MCF 10A (cell line): ENCODE results near the gene LHX4. TPM values are rescaled to one million over a fixed set of nuclear protein-coding genes. Genes with fewer than 3 reads are reported as not detected.
A peak's percentile ranks its signal among the peaks of the same experiment; 100 is the strongest.

Experiments used
- BruUV-seq: library from RNA; stranded (reverse); fragments of 400-500 nt; replicated peaks from 2 replicates; lab custom pipeline; 2021; lab: Mats Ljungman, UMichigan
- CTCF ChIA-PET: fragments of 300-600 bp; sonication (Branson Sonifier 250); formaldehyde crosslinking; extraction: SDS; loops from one replicate; lab custom pipeline; 2021; ENCODE audit warnings: antibody characterized with exemption, inconsistent platforms; lab: Yijun Ruan, JAX
- POLR2A ChIA-PET: fragments of 300-600, 350-650 bp; sonication (Branson Sonifier 250); formaldehyde crosslinking; extraction: SDS; loops from one replicate; lab custom pipeline; 2020; ENCODE audit warnings: antibody characterized with exemption, inconsistent platforms; lab: Yijun Ruan, JAX
- DNase-seq: peaks from one replicate; pipeline ENCODE4 v3.0.0-alpha.2; 2018; ENCODE audit not compliant: unreplicated experiment
- H3K27ac Mint-ChIP-seq: one replicate; pipeline ENCODE4 v1.8.0; 2022; ENCODE audit warnings: mild to moderate bottlenecking, low read depth, mixed read lengths; ENCODE audit not compliant: unreplicated experiment
- H3K27me3 Mint-ChIP-seq: one replicate; pipeline ENCODE4 v1.8.0; 2022; ENCODE audit warnings: mixed read lengths; ENCODE audit not compliant: insufficient read depth, unreplicated experiment
- H3K36me3 Mint-ChIP-seq: one replicate; pipeline ENCODE4 v1.8.0; 2022; ENCODE audit warnings: mild to moderate bottlenecking, moderate library complexity, mixed read lengths; ENCODE audit not compliant: insufficient read depth, unreplicated experiment
- H3K4me1 Mint-ChIP-seq: one replicate; pipeline ENCODE4 v1.8.0; 2022; ENCODE audit warnings: mixed read lengths; ENCODE audit not compliant: insufficient read depth, unreplicated experiment
- H3K4me3 Mint-ChIP-seq: one replicate; pipeline ENCODE4 v1.8.0; 2022; ENCODE audit warnings: mild to moderate bottlenecking, moderate library complexity, mixed read lengths; ENCODE audit not compliant: unreplicated experiment
- H3K9me3 Mint-ChIP-seq: one replicate; pipeline ENCODE4 v1.8.0; 2022; ENCODE audit warnings: mixed read lengths; ENCODE audit not compliant: unreplicated experiment
- CTCF ChIP-seq: fragments of 200-600 bp; IDR thresholded peaks from one replicate; pipeline ENCODE4 v1.8.0; 2022; ENCODE audit warnings: antibody characterized with exemption, mild to moderate bottlenecking; ENCODE audit not compliant: unreplicated experiment
- intact Hi-C: fragments of 100-400 bp; cut with micrococcal nuclease; formaldehyde crosslinking; loops from 2 replicates; pipeline ENCODE4 v1.14.1; 2022
- total RNA-seq: library from RNA; stranded (reverse); gene quantifications from 2 replicates; pipeline ENCODE4 v1.2.3, GENCODE V29; 2022

LHX4 gene
- total RNA-seq, 1 experiment from 2014 or later = not detected

- no peaks in the 10 kb centered on the region for H3K27me3 Mint-ChIP-seq
- no peak overlapping the region for H3K4me3 Mint-ChIP-seq
- ChIA-PET CTCF (interaction anchor here (0.6 to 0.7 kb wide), 5 partner anchors 12 to 480 kb away, joined by 3 to 6 read pairs (median 3); no protein-coding TSS in a partner anchor), POLR2A (interaction anchor here (0.6 kb wide), 1 partner anchor 22 kb away, joined by 5 read pairs; no protein-coding TSS in a partner anchor)
- TF ChIP-seq CTCF = no peak
- intact Hi-C loops = no loop called here
- H3K4me1 Mint-ChIP-seq = peaks cover 11% of the 10 kb centered on the region
- H3K9me3 Mint-ChIP-seq = peaks cover 5% of the 10 kb centered on the region
- H3K27ac Mint-ChIP-seq = no peak overlapping the region
- DNase-seq = no peak
- BruUV-seq = no TSS peak
- peaks cover 26% of the 10 kb centered on the region for H3K36me3 Mint-ChIP-seq
These were observed 64.6 kb downstream of the LHX4 start for GRCh38 chr1:180294711-180295110.

- H3K4me3 Mint-ChIP-seq = no peak overlapping the region
- POLR2A ChIA-PET = interaction anchor here (0.8 kb wide), 1 partner anchor 10 kb away, joined by 3 read pairs; no protein-coding TSS in a partner anchor
These were observed 65.9 kb downstream of the LHX4 start for GRCh38 chr1:180295999-180296398.

GRCh38 chr1:180299479-180300221 is 69.6 kb downstream of the LHX4 start:
- intact Hi-C loops = no loop called here
- ChIA-PET CTCF (interaction anchor here (0.8 kb wide), 1 partner anchor 20 kb away, joined by 5 read pairs; no protein-coding TSS in a partner anchor), POLR2A (no interaction called here)
- peaks cover 11% of the 10 kb centered on the region for H3K4me1 Mint-ChIP-seq
- DNase-seq = no peak
- H3K9me3 Mint-ChIP-seq = peaks cover 5% of the 10 kb centered on the region
- H3K36me3 Mint-ChIP-seq = peaks cover 25% of the 10 kb centered on the region
- H3K27ac Mint-ChIP-seq = no peak overlapping the region
- H3K27me3 Mint-ChIP-seq = no peaks in the 10 kb centered on the region
- H3K4me3 Mint-ChIP-seq = no peak overlapping the region
- TF ChIP-seq CTCF = no peak
- BruUV-seq = no TSS peak

More at GRCh38 chr1:180295999-180296398, 65.9 kb downstream of the LHX4 start:
- CTCF ChIA-PET = no interaction called here
- no peak for DNase-seq
- intact Hi-C loops = no loop called here
- Mint-ChIP-seq H3K27me3 (no peaks in the 10 kb centered on the region), H3K9me3 (peaks cover 5% of the 10 kb centered on the region), H3K36me3 (peaks cover 26% of the 10 kb centered on the region), H3K27ac (no peak overlapping the region), H3K4me1 (peaks cover 6% of the 10 kb centered on the region)
- no peak for TF ChIP-seq CTCF
- BruUV-seq = no TSS peak

- CTCF ChIA-PET = no interaction called here
- Mint-ChIP-seq H3K27ac (no peak overlapping the region), H3K36me3 (peaks cover 12% of the 10 kb centered on the region), H3K4me1 (peaks cover 11% of the 10 kb centered on the region), H3K27me3 (no peaks in the 10 kb centered on the region), H3K9me3 (no peaks in the 10 kb centered on the region), H3K4me3 (no peak overlapping the region)
- intact Hi-C loops = no loop called here
- POLR2A ChIA-PET = interaction anchor here (0.9 to 1.0 kb wide), 2 partner anchors 14 to 40 kb away, joined by 3 read pairs; no protein-coding TSS in a partner anchor
- peak; percentile 16 for DNase-seq
- no TSS peak for BruUV-seq
- no peak for TF ChIP-seq CTCF
These were observed 71.2 kb downstream of the LHX4 start for GRCh38 chr1:180301135-180301742.
